Epidermal melanocyte (primary cell): Measurements from ENCODE around the gene ILKAP.

ENCODE experiments used
- DNase-seq: peaks from one replicate; pipeline ENCODE4 v3.0.0; 2011; ENCODE audit warnings: low spot score; ENCODE audit not compliant: insufficient read length

Gene ILKAP

DNA sequence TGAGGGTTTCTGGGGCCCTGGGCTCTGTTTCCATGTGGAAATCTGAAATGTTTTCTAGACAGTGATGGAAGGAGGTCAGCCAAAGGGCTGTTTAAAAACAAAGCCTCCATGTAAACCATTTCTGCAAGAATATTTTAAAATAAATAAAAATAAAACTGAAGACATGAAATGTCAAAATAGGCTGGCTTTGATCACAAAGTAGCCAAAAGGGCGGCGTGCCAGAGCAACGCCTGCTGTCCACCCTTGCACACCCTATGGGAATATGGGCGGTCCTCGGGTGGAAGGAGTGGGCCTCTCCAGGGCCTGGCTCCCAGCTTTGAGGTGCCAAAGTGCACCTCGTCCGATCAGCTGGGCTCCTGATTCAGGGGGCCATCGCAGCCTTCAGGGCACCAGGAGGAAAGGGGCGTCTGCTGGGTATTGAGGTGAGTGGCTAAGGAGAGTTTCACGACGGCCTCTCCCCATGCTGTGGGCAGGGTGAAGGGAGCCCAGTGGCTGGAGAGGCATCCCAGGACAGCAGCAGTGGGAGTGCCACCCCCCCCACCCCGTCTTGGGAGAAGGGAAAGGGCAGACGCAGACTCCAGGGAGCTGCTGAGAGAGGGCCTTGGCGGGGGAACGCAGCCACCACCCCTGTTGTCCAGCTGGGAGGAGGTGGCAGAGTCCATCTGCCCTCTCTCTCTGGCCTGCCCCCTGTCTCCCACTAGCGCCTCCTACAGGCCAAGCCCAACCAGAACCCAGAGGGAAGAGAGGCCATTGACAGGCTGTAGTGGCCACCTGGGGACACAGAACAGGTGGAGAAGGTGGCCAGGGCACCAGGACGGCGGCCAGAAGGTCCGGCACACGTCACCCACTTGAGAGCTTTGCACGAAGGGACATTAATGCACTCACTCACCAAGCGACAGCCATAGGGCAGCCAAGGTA, 50.5 kb downstream of the ILKAP start:
- DNase-seq = no peak

- DNase-seq = no peak
Observed at GRCh38 chr2:238151628-238152235, 51.8 kb downstream of the ILKAP start.

- no peak for DNase-seq
Observed at GRCh38 chr2:238151205-238151604, 52.3 kb downstream of the ILKAP start.

DNA sequence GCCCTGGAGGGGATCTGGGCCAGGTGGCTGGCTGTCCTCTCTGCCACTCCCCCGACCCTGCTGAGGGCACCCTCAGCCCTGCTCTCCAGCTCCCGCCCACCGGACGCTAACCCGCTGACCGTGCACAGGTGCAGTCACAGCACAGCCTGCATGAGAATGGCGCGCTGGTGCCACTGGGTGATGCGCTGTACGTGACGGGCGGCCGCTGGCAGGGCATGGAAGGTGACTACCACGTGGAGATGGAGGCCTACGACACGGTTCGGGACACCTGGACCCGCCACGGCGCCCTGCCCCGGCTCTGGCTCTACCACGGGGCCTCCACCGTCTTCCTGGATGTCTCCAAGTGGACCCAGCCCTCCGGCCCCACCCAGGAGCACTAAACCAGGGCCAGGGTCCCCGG, 52.8 kb downstream of the ILKAP start:
- no peak for DNase-seq

DNA sequence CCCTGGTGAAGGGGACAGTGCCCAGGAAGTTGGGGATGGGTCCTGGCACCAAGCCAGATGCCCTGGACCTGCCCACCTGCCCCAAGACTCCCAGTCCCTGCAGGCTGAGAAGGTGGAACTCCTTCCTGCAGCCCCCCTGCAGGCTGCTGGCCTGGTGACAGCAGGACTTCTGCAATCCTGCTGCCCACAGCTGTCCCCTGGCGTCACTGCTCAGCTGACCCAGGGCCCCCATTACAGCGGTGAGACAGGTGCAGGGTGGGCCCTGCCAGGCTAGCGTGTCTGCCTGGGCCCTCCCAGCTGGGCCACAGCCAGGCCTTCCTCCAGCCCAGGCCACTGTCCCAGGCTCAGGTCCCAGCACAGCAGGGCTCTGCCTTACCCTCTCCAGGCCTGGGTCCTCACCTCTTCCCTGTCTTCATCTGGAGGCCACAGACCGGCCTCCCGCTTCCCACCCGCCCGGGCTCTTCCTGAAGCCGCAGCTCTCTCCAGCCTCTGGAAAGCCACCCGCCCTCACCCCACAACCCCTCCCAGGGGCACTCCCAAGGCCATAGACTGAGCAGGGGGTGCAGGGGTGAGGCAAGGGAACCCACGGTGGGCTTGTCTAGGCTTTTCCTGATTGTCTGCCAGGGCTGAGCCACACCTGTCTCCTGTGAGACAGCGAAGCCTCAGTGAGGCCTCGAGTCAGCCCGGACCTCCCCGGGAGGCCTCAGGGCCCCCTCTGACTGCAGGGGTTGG, 53.5 kb downstream of the ILKAP start:
- DNase-seq = no peak

- DNase-seq = no peak
Observed at GRCh38 chr2:238148981-238149380, 54.5 kb downstream of the ILKAP start.

DNA sequence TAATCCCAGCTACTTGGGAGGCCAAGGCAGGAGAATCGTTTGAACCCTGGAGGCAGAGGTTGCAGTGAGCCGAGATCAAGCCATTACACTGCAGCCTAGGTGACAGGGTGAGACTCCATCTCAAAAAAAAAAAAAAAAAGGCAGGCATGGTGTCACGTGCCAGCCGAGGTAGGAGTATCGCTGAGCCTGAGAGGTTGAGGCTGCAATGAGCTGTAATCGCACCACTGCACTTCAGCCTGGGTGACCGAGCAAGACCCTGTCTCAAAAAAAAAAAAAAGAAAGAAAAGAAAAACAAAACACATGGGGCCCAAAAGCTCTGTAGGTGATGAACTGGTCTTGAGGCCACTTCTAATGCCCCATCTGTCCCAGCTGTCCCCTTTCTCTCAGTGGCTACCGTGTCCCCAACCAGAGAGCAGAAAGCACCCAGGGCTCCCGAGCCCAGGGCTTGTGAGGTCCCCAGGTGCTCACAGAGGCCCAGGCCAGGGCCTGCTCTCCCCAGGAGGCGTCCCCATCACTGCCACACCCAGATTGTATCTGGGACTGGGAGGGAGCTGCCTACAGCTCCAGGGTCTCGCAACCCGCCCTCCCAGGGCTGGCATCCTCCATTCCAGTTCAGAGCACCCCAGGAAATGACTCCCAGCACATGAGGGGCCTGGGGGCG, 56.5 kb downstream of the ILKAP start:
- DNase-seq = no peak

DNA sequence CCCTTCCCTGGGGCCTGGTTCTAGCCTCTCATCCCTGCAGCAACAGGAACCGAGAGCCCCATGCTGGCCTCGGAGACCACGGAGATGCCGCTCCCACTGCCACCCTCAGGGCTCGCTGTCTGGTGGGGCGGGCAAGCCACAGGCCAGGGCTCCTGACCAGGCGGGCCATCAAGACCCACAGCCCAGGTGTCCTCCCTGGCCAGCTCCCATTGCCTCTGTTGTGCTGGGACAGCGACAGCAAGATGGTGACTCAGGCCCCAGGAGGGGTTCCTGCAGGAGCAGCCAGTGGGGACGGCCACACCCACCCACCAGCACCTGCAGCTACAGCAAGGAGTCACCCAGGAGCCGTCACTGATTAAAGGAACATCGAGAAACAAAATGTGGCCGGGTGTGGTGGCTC, 57.6 kb downstream of the ILKAP start:
- DNase-seq = no peak

- DNase-seq = no peak
Observed at GRCh38 chr2:238145046-238145445, 58.4 kb downstream of the ILKAP start.

DNA sequence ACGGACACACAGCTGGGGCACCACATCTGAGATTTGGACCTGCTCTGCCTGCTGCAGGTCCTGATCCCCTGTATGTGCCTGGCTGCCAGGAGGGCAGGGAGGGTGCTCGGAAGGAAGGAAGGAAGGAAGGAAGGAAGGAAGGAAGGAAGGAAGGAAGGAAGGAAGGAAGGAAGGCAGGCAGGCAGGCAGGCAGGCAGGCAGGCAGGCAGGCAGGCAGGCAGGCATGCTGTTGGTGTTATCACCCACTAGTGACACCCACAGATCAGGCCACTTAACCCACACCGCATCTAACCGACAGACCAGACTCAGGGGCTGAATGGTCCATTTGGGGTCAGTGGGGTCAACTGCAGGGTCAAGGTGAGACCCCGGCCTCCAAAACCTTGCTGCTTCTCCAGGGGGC, 59.2 kb downstream of the ILKAP start:
- no peak for DNase-seq

DNA sequence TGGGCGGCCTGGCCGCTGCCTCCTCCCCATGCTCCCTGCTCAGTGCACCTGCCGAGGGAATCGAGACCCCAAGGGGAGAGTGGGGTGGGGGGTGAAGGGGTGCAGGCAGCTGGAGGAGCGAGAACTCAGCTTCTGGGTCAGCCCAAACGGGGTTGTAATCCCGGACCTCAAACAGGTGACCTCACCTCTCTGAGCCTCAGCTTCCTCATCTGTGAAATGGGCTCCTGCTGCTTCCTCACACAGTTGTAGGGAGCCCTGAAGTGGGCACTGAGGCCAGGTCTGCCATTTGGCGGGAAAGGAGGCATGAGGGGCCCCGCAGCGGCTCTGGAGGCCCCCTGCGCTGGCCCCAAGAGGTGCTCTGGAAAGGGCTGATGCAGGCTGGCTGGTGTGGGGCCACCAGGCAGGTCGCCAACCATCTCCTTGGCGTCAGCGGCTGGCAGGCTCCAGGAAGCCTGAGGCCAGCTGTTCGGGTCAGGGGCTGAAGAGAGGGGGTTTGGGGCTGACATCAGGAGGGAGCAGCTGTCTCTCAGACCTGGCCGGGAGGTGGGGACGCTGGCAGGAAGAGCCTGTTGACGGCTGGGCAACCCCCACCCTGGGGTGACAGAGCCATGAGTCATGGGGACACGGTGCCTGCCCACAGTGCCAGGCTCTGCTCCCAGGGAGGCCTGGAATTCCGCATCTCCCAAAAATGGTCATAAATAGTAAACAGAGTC, 60.1 kb downstream of the ILKAP start:
- peak; percentile 43 for DNase-seq

DNA sequence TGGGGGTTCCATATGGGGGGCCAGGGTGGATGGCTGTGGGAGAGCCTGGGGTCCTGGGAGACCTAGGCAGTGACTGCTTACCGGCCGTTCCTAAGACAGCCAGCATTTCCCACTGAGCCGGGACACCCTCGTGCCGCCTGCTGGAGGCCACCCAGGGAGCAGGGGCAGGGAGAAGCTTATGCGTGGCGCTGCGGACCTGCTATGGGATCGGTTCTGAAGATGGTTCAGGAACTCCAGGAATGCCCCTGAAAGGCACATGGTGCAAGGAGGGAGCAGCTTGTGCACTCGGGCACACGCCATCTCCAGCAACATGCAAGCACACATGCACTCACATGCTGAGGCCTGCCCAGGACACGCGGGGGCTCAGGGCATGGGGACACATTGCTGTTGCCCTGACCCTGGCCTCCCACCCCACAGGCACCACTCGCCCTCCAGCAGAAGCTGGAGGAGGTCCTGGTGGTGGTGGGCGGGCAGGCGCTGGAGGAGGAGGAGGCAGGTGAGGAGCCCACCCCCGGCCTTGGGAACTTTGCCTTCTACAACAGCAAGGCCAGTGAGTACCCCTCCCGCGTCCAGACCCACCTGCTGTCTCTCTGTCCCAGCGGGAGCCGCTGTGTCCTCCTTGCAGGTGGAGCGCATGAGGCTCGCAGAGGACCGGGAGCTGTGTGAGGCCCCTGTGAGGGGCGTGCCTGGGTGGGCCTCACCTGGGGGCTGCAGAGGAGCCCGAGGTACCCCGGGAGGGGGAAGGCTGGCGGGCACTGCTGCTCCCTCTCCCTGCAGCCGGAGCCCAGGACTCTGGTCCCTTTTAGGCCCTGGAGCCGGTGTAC, 60.9 kb downstream of the ILKAP start:
- no peak for DNase-seq

- no peak for DNase-seq
Observed at GRCh38 chr2:238141541-238142318, 61.8 kb downstream of the ILKAP start.

GRCh38 chr2:238140721-238141540, 62.6 kb downstream of the ILKAP start:
- no peak for DNase-seq

DNA sequence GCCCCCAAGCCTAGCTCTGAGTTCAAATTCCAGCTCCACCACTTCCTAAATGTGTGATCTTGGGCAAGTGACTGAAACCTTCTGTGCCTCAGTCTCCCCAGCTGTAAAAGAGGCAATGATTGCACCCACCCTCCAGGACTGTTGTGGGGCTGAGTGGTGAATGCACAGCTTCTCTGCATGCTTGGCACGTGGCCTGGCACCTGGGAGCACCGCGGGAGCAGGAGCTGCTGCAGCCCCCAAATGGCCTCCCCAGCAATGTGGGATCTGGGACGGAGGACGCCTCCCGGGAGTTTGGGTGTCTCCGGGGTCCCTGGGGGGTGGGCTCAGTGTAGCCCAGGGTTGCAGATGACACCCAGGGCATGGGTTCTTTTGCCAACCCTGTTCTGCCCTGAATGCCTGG, 63.5 kb downstream of the ILKAP start:
- DNase-seq = no peak

DNA sequence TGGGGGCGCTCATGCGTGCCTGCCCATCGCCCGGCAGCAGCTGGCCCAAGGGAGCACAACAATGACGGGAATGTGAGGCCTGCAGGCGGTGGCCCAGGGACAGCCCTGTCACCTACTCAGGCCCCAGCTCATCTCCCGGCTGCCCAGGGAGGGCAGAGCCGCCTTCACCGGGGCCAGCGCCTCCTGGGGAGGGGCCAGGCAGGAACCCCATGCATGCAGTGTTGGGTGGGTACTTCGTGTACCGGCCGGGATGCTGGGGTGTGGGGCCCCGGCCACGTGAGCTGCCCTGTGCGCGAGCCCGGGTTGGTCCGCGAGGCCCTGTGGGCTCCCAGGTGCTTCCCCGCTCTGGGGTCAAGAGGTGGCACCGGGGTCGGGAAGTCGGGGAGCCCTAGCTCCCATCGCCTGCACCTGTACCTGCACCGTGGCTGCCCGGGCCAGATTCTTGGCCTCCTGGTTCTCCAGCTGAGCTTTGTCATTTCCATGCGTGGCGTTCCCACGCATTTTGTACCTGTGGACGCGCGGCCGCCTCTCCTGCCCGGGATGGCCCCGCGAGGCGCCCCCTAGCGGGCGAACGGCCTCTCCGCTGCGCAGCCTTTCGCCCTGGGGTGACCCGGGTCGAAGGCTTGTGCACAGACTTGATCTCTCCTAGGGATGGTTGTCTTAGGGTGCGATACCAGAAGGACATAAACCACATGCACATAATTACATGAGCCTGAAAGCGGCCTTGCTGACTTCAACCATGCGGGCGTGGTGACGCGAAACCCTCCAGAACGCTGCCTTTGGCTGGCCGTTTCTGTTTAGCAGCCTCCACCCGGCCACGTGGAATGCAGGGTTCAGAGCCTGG, 64.1 kb downstream of the ILKAP start:
- DNase-seq = no peak

- no peak for DNase-seq
Observed at GRCh38 chr2:238138331-238139195, 64.9 kb downstream of the ILKAP start, which contains the start of gene KLHL30. Gene KLHL30 (plus strand): TSS chr2:238138668. CDS start chr2:238140755, 2,087 bp downstream.
